Right lobe of liver (tissue), 4 donors: Measurements from ENCODE around the gene PROZ.

Source experiments
- CTCF ChIP-seq, 4 donors: fragments of 200-600 bp in 3 of 4; fragments of 450-650 bp in 1 of 4; IDR thresholded peaks; one replicate each; pipeline versions ENCODE4 v1.5.1 to v1.8.0; 2016 to 2022; ENCODE audit warnings: antibody characterized with exemption in 4 of 4, mild to moderate bottlenecking in 2 of 4
- POLR2A ChIP-seq: fragments of 450-650 bp; IDR thresholded peaks from one replicate; pipeline ENCODE4 v1.6.1; 2017; ENCODE audit warnings: antibody characterized with exemption, mild to moderate bottlenecking
- donor health status: DM: no; HTN: no; CAD: no.
- donor health status: DM: no; HTN: no; CAD: no.
- donor health status: DM: no; HTN: yes; CAD: no.

DNA sequence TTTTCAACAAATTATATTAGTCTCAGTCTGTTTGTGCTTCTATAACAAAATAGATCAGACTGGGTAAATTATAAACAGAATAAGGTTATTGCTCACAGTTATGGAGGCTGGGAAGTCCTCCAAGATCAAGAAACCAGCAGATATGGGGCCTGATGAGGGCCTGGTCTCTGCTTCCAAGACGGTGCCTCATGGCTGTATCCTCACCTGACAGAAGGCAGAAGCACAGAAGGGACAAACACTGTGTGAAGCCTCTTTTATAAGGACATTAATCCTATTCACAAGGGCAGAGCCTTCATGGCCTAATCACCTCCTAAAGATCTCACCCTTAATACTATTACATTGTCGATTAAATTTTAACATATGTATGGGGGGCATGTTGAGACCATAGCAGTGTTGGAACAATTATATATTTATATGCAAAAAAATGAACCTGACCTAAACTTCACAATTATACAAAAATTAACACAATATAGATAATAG is 23.1 kb upstream of the PROZ start:
- TF ChIP-seq POLR2A (no peak), CTCF (IDR thresholded peaks at IDR 0.05) (no peak)
